A549 (cell line): ENCODE results near the gene CKMT2.

Experiments
- BCL3 ChIP-seq: fragments of >200 bp; sonication (Bioruptor Twin); formaldehyde crosslinking; IDR thresholded peaks from 3 replicates; pipeline ENCODE4 v1.6.1; 2016
- KDM1A ChIP-seq: fragments of 200-600 bp; sonication (generic); IDR thresholded peaks from 2 replicates; pipeline ENCODE4 v1.6.1; 2016; ENCODE audit warnings: low read depth, mild to moderate bottlenecking
- PHF8 ChIP-seq: fragments of 200-600 bp; sonication (generic); IDR thresholded peaks from 2 replicates; pipeline ENCODE4 v1.6.1; 2016; ENCODE audit warnings: low read depth, mild to moderate bottlenecking, antibody characterized with exemption, moderate library complexity, borderline replicate concordance
- POLR2A ChIP-seq: IDR thresholded peaks from 2 replicates; pipeline ENCODE4 v1.6.1; 2012; ENCODE audit warnings: mild to moderate bottlenecking, low read length
- RAD21 ChIP-seq, 2 experiments: fragments of >200 bp in 1 of 2; sonication (Bioruptor Twin) in 1 of 2; formaldehyde crosslinking in 1 of 2; IDR thresholded peaks in 1 of 2; conservative IDR thresholded peaks in 1 of 2; 2 replicates in 1 of 2; 3 replicates in 1 of 2; pipeline ENCODE4 v1.6.1; 2012 to 2018; ENCODE audit warnings: inconsistent platforms in 1 of 2
- REST ChIP-seq: fragments of 200-600 bp; sonication (generic); IDR thresholded peaks from 2 replicates; pipeline ENCODE4 v1.6.1; 2016; ENCODE audit warnings: antibody characterized with exemption, mild to moderate bottlenecking, moderate library complexity
- SMC3 ChIP-seq: fragments of >200 bp; sonication (Bioruptor Twin); formaldehyde crosslinking; IDR thresholded peaks from 3 replicates; pipeline ENCODE4 v1.6.1; 2018; ENCODE audit warnings: inconsistent platforms
- ZC3H11A ChIP-seq: fragments of 450-650 bp; IDR thresholded peaks from 2 replicates; pipeline ENCODE4 v1.6.1; 2014; ENCODE audit warnings: antibody characterized with exemption, mild to moderate bottlenecking
- ZFP36 ChIP-seq: fragments of 450-650 bp; IDR thresholded peaks from 2 replicates; pipeline ENCODE4 v1.6.1; 2014; ENCODE audit warnings: borderline replicate concordance; ENCODE audit not compliant: partially characterized antibody
- TF ChIP-seq, protein P1 (sequence below): fragments of >200 bp; sonication (Bioruptor Twin); formaldehyde crosslinking; IDR thresholded peaks from 3 replicates; pipeline ENCODE4 v1.5.1; 2016
- TF ChIP-seq, protein P2 (sequence below): fragments of 450-650 bp; IDR thresholded peaks from 2 replicates; pipeline ENCODE4 v1.6.1; 2014; ENCODE audit warnings: antibody characterized with exemption

GRCh38 chr5:81268521-81269196 is 35.5 kb downstream of the CKMT2 start:
- TF ChIP-seq POLR2A = no peak
- TF ChIP-seq, protein P1, sequence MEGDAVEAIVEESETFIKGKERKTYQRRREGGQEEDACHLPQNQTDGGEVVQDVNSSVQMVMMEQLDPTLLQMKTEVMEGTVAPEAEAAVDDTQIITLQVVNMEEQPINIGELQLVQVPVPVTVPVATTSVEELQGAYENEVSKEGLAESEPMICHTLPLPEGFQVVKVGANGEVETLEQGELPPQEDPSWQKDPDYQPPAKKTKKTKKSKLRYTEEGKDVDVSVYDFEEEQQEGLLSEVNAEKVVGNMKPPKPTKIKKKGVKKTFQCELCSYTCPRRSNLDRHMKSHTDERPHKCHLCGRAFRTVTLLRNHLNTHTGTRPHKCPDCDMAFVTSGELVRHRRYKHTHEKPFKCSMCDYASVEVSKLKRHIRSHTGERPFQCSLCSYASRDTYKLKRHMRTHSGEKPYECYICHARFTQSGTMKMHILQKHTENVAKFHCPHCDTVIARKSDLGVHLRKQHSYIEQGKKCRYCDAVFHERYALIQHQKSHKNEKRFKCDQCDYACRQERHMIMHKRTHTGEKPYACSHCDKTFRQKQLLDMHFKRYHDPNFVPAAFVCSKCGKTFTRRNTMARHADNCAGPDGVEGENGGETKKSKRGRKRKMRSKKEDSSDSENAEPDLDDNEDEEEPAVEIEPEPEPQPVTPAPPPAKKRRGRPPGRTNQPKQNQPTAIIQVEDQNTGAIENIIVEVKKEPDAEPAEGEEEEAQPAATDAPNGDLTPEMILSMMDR = no peak
- TF ChIP-seq ZC3H11A = no peak
- TF ChIP-seq, protein P2, sequence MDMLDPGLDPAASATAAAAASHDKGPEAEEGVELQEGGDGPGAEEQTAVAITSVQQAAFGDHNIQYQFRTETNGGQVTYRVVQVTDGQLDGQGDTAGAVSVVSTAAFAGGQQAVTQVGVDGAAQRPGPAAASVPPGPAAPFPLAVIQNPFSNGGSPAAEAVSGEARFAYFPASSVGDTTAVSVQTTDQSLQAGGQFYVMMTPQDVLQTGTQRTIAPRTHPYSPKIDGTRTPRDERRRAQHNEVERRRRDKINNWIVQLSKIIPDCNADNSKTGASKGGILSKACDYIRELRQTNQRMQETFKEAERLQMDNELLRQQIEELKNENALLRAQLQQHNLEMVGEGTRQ = no peak
- TF ChIP-seq BCL3 = no peak
- TF ChIP-seq ZFP36 = no peak
- TF ChIP-seq REST = no peak
- no peak for TF ChIP-seq KDM1A
- TF ChIP-seq RAD21 (conservative IDR thresholded peaks at IDR 0.05 in 1 of 2, IDR thresholded peaks at IDR 0.05 in 1 of 2) = no peak
- no peak for TF ChIP-seq PHF8
- no peak for TF ChIP-seq SMC3
